Tibial artery (tissue), 4 donors: ENCODE data around the gene SH2D5.

Experiments used
- DNase-seq, 2 donors: peaks; one replicate each; pipeline ENCODE4 v3.0.0-alpha.2; 2019
- H3K27ac ChIP-seq, 2 donors: fragments of 200-600 bp; sonication (generic) in 1 of 2; 1 replicate in 1 of 2; 2 replicates in 1 of 2; pipeline ENCODE4 v1.5.1; 2018 to 2019; ENCODE audit warnings: mild to moderate bottlenecking in 1 of 2
- H3K27me3 ChIP-seq, 2 donors: fragments of 200-600 bp; sonication (generic) in 1 of 2; one replicate each; pipeline versions ENCODE4 v1.5.1 to v1.6.0; 2016 to 2019
- H3K36me3 ChIP-seq, 3 donors: fragments of 200-600 bp; sonication (generic) in 2 of 3; one replicate each; pipeline ENCODE4 v1.5.1; 2016 to 2019; ENCODE audit warnings: mild to moderate bottlenecking in 2 of 3
- H3K4me1 ChIP-seq, 4 donors: fragments of 200-600 bp; sonication (generic) in 2 of 4; 1 replicate in 3 of 4; 2 replicates in 1 of 4; pipeline ENCODE4 v1.5.1; 2016 to 2019
- H3K4me3 ChIP-seq, 2 donors: fragments of 200-600 bp; sonication (generic) in 1 of 2; 1 replicate in 1 of 2; 2 replicates in 1 of 2; pipeline ENCODE4 v1.5.1; 2018 to 2019; ENCODE audit warnings: mild to moderate bottlenecking in 2 of 2
- H3K9me3 ChIP-seq, 3 donors: fragments of 200-600 bp; sonication (generic) in 1 of 3; one replicate each; pipeline ENCODE4 v1.5.1; 2016 to 2019
- CTCF ChIP-seq, 2 experiments: fragments of 200-600 bp in 1 of 2; fragments of 450-650 bp in 1 of 2; IDR thresholded peaks; one replicate each; pipeline ENCODE4 v1.5.1; 2017 to 2019; ENCODE audit warnings: antibody characterized with exemption in 2 of 2, mild to moderate bottlenecking in 1 of 2, moderate library complexity in 1 of 2
- intact Hi-C: fragments of 100-400 bp; cut with DNase I; formaldehyde crosslinking; loops from one replicate; pipeline ENCODE4 v1.15.0; 2023; ENCODE audit warnings: low total_unique reads

SH2D5 gene

DNA sequence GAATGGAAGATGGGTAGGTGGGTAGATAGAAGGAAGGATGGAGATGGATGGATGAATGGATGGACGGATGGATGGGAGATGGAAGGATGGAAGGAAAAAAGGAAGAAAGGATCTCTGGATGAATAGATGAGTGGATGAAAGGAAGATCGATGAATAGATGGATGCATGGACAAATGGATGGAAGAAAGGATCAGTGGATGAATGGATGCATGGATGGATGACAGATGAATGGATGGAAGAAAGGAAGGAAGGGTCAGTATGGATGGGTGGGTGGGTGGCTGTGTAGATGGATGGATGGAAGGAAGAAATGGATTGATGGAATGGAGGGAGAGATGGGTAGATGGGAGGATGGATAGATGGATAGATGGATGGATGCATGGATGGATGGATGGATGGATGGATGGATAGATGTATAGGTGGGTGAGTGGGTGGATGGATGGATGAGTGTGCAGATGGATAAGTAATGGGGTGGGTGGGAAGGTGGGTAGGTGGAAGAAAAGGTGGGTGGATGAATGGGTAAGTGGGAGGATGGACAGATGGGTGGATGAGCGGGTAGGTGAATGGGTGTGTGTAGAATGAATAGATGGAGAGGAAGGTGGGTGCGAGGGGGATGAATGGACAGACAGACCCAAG is 29.3 kb downstream of the SH2D5 start:
- Histone ChIP-seq H3K27me3 (no peaks in the 10 kb centered on the region), H3K27ac (no peak overlapping the region), H3K9me3 (no peaks in the 10 kb centered on the region), H3K4me1 (no peaks in the 10 kb centered on the region), H3K4me3 (no peak overlapping the region), H3K36me3 (no peaks in the 10 kb centered on the region)
- no peak for DNase-seq
- TF ChIP-seq CTCF (IDR thresholded peaks at IDR 0.05), result no peak
- intact Hi-C loops, result no loop called here

DNA sequence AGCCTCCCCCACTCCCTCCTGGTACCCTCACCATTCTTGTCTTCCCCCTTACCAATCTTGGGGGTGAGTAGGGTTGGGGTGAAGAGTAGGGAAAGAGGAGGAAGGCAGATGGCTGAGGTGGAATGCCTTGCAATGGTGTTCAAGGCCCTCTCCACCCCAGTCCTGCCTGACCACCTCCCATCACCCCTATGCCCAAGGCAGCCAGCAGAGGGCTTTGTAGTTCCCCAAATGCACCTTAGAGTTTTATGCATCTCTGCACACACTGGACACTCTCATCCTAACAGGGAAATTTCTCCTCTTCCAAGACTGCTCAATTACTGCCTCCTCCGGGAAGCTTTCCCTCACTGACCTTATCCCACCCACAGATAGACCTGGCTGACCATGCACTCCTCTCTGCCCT is 30.1 kb downstream of the SH2D5 start:
- DNase-seq, result no peak
- Histone ChIP-seq H3K4me3 (no peak overlapping the region), H3K9me3 (no peaks in the 10 kb centered on the region), H3K27me3 (no peaks in the 10 kb centered on the region), H3K4me1 (peaks cover 0 to under 1% (median 0%) of the 10 kb centered on the region in 4 donors), H3K27ac (no peak overlapping the region), H3K36me3 (no peaks in the 10 kb centered on the region)
- intact Hi-C loops, result no loop called here
- TF ChIP-seq CTCF (IDR thresholded peaks at IDR 0.05), result no peak

GRCh38 chr1:20701847-20702246 is 30.7 kb downstream of the SH2D5 start:
- Histone ChIP-seq H3K36me3 (no peaks in the 10 kb centered on the region), H3K4me1 (peaks cover 0 to 6% (median 5%) of the 10 kb centered on the region in 4 donors), H3K27me3 (no peaks in the 10 kb centered on the region), H3K4me3 (no peak overlapping the region), H3K9me3 (no peaks in the 10 kb centered on the region), H3K27ac (no peak overlapping the region)
- DNase-seq, result no peak
- intact Hi-C loops, result no loop called here
- no peak for TF ChIP-seq CTCF (IDR thresholded peaks at IDR 0.05)

DNA sequence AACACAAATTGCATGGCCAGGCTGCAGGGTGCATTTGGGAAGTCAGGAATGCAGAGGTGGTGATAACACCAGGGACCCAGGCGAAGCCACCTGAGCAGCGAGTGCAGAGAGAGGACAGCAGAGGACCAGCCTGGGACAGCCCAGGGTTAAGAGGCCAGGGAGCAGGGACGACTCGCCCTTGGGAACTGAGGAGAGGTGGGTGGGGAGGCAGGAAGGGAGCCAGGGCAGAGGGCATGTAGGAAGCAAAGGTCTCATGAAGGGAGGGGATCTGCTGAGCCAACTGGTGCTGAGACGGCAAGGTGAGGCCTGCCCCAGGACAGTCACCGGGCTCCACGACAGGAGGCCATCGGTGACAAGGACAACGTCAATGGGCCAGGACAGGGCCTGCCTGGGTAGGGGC is 31.1 kb downstream of the SH2D5 start:
- H3K4me1 ChIP-seq, result peaks cover 0 to 9% (median 7%) of the 10 kb centered on the region in 4 donors
- no peak for DNase-seq
- TF ChIP-seq CTCF (IDR thresholded peaks at IDR 0.05), result no peak

DNA sequence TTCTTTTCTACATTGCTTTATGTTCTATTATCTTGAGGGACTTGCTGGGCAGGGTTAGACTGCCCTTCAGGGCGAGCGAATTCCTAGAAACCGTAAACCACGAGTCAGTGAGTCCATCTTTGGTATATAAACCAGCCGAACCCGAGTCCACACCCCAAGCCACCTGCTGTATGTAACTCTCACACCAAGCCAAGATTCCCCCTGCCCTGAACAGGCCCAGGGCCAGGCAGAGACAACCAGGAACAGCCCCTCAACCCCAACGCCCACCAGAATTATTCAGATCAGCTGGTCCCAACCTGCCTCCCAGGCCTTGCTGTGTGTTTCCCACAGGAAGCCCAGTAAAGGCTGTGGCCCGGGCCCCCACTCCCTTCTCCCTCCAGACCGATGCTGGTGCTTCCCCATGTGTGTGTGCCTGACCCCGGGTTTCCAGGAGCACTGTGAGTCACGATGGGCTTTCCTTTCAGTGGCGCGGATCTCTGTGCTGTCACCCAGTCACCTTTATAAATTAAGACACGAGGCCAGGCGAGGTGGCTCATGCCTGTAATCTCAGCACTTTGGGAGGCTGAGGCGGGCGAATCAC is 31.8 kb downstream of the SH2D5 start:
- Histone ChIP-seq H3K27me3 (no peaks in the 10 kb centered on the region), H3K27ac (no peak overlapping the region), H3K4me1 (peaks cover 0 to 12% (median 10%) of the 10 kb centered on the region in 4 donors), H3K36me3 (no peaks in the 10 kb centered on the region), H3K4me3 (no peak overlapping the region), H3K9me3 (no peaks in the 10 kb centered on the region)
- TF ChIP-seq CTCF (IDR thresholded peaks at IDR 0.05), result no peak
- intact Hi-C loops, result no loop called here
- DNase-seq, result no peak

More for the DNA sequence above, 31.1 kb downstream of the SH2D5 start:
- H3K4me3 ChIP-seq, result no peak overlapping the region
- no peaks in the 10 kb centered on the region for H3K36me3 ChIP-seq
- H3K27me3 ChIP-seq, result no peaks in the 10 kb centered on the region
- intact Hi-C loops, result no loop called here
- H3K9me3 ChIP-seq, result no peaks in the 10 kb centered on the region
- H3K27ac ChIP-seq, result no peak overlapping the region
